ENCODE measurements around the gene SYP.

- TF ChIP-seq CTCF (IDR thresholded peaks at IDR 0.05; ENCODE audit: low read depth, low read length) (no peak), EZH2phosphoT487 (IDR thresholded peaks at IDR 0.05; ENCODE audit: low read depth) (no peak)
These were observed 48.2 kb upstream of the SYP start for GRCh38 chrX:49247916-49248811.
